ENCODE data around the gene ORC3.

The ORC3 gene

GRCh38 chr6:87589693-87590416 is at the start of gene ORC3, which contains the start of gene RARS2:
Gene ORC3 (plus strand): TSS chr6:87590135. CDS start chr6:87590169, 34 bp downstream.
Gene RARS2 (minus strand): TSS chr6:87589987. CDS start chr6:87589957, 30 bp downstream.
- DNase-seq: peak; percentile 95

GRCh38 chr6:87540539-87540938 is 49.4 kb upstream of the ORC3 start:
- no peak for DNase-seq

- DNase-seq: no peak
Measured at GRCh38 chr6:87541041-87541440, 48.9 kb upstream of the ORC3 start.

GRCh38 chr6:87541744-87542143 is 48.2 kb upstream of the ORC3 start:
- DNase-seq: no peak

- no peak for DNase-seq
Measured at GRCh38 chr6:87543696-87544473, 46.0 kb upstream of the ORC3 start.

- no peak for DNase-seq
Measured at GRCh38 chr6:87544474-87544735, 45.5 kb upstream of the ORC3 start.

GRCh38 chr6:87551799-87552198 is 38.1 kb upstream of the ORC3 start:
- DNase-seq: no peak

GRCh38 chr6:87553159-87553765 is 36.7 kb upstream of the ORC3 start:
- no peak for DNase-seq

- DNase-seq: no peak
Measured at GRCh38 chr6:87555506-87555905, 34.4 kb upstream of the ORC3 start.

- DNase-seq: no peak
Measured at GRCh38 chr6:87558446-87558845, 31.5 kb upstream of the ORC3 start.

GRCh38 chr6:87561017-87561416 is 28.9 kb upstream of the ORC3 start:
- DNase-seq: no peak

GRCh38 chr6:87572021-87572420 is 17.9 kb upstream of the ORC3 start:
- DNase-seq: no peak

GRCh38 chr6:87572883-87573282 is 17.1 kb upstream of the ORC3 start:
- DNase-seq: no peak

GRCh38 chr6:87573307-87574024 is 16.5 kb upstream of the ORC3 start:
- no peak for DNase-seq

- DNase-seq: no peak
Measured at GRCh38 chr6:87574237-87574804, 15.6 kb upstream of the ORC3 start.

GRCh38 chr6:87575423-87575822 is 14.5 kb upstream of the ORC3 start:
- DNase-seq: no peak

- DNase-seq: no peak
Measured at GRCh38 chr6:87583822-87584221, 6.1 kb upstream of the ORC3 start.

- DNase-seq: no peak
Measured at GRCh38 chr6:87586371-87587077, 3.4 kb upstream of the ORC3 start.

- DNase-seq: no peak
Measured at GRCh38 chr6:87588756-87589407, 1.1 kb upstream of the ORC3 start.

- DNase-seq: no peak
Measured at GRCh38 chr6:87590417-87590880, 514 bp downstream of the ORC3 start.

GRCh38 chr6:87590990-87591389 is 1.1 kb downstream of the ORC3 start:
- no peak for DNase-seq

GRCh38 chr6:87600576-87600975 is 10.6 kb downstream of the ORC3 start:
- no peak for DNase-seq
